GM12864 (cell line): ENCODE data around the gene ITGA7.

ENCODE experiments used
- DNase-seq: peaks from one replicate; pipeline ENCODE4 v3.0.0-alpha.2; 2011; ENCODE audit warnings: low read depth
- H3K4me3 ChIP-seq: 2 replicates; pipeline ENCODE4 v1.5.1; 2011; ENCODE audit warnings: mild to moderate bottlenecking, low read depth, low read length, control low read depth
- TF ChIP-seq, protein P1 (sequence below): IDR thresholded peaks from 2 replicates; pipeline ENCODE4 v1.5.1; 2011; ENCODE audit warnings: low read depth, mild to moderate bottlenecking, moderate library complexity, low read length, control low read depth, inconsistent platforms; ENCODE audit errors: missing control alignments

The ITGA7 gene

DNA sequence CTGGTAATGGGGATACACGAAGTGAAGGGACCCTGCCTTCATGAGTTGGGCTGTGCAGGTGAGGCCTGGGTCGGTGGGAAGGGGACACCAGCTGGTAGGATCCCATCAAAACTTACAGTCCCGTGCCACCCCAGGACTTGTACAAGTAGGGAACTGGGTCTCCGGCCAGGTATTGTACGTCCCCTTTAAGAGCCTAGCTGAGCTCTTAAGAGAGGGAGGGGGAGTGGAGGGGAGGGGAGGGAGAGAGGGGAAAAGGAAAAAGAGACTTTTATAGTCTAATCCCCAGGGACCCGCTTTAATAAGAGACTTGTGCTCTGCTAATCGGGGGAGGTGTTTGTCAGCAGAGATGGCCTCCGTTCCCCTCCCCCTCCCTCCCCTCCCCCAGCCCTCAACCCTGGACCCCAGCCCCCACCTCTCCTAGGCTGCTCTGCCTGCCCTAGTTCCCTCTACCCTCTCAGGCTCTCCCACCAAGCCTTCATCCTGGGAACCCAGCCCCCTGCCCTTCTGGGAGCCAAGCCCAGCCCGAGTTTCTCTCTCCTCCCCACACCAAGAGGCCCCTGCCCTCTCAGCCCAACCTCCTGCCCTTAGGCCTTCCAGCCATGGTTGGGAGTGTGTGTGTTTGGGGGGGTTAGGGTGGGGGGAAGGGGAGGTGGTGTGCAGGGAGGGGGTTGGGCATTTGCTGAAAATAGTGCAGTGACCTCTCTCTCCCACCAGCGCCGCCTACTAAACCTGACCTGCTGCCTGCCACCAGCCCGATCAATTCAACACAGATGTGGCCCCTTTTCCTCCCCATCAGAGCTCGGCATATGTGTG is 37.9 kb upstream of the ITGA7 start:
- DNase-seq: no peak
- no peak overlapping the region for H3K4me3 ChIP-seq
- TF ChIP-seq, protein P1, sequence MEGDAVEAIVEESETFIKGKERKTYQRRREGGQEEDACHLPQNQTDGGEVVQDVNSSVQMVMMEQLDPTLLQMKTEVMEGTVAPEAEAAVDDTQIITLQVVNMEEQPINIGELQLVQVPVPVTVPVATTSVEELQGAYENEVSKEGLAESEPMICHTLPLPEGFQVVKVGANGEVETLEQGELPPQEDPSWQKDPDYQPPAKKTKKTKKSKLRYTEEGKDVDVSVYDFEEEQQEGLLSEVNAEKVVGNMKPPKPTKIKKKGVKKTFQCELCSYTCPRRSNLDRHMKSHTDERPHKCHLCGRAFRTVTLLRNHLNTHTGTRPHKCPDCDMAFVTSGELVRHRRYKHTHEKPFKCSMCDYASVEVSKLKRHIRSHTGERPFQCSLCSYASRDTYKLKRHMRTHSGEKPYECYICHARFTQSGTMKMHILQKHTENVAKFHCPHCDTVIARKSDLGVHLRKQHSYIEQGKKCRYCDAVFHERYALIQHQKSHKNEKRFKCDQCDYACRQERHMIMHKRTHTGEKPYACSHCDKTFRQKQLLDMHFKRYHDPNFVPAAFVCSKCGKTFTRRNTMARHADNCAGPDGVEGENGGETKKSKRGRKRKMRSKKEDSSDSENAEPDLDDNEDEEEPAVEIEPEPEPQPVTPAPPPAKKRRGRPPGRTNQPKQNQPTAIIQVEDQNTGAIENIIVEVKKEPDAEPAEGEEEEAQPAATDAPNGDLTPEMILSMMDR: no peak

DNA sequence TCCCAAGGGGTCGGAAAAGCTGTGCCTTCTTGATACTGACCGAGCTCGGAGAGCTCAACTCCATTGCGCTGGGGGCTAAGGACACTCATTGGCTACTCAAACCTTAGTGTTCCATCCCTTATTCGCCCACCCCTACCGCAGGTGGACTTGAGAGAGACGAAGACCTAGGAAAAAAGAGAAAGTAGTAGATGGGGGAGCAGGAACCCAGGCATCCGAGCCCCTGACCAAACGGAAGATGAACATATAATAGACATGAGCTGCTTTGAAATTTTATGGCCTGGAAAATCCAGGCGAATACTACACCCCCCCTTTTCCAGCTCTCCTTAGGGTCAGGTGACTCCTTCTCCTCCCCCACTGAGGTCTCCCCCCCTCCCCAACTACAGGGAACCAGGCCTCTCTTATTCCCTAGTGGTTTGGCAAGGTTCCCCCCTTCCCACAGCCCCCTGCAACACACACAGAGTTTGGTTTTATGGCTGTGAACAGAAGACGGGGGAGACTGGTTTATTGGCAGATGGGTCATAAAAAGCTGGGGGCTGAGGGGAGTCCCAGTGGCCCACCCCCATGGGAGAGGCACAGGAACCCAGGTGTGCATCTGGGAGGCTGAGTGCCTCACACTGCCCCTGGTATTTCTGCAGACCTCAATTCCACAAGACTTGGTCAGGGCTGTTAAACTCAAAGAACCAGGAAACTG is 36.8 kb upstream of the ITGA7 start:
- peak overlapping the region; percentile 69 for H3K4me3 ChIP-seq
- no peak for DNase-seq
- TF ChIP-seq, protein P1: no peak

DNA sequence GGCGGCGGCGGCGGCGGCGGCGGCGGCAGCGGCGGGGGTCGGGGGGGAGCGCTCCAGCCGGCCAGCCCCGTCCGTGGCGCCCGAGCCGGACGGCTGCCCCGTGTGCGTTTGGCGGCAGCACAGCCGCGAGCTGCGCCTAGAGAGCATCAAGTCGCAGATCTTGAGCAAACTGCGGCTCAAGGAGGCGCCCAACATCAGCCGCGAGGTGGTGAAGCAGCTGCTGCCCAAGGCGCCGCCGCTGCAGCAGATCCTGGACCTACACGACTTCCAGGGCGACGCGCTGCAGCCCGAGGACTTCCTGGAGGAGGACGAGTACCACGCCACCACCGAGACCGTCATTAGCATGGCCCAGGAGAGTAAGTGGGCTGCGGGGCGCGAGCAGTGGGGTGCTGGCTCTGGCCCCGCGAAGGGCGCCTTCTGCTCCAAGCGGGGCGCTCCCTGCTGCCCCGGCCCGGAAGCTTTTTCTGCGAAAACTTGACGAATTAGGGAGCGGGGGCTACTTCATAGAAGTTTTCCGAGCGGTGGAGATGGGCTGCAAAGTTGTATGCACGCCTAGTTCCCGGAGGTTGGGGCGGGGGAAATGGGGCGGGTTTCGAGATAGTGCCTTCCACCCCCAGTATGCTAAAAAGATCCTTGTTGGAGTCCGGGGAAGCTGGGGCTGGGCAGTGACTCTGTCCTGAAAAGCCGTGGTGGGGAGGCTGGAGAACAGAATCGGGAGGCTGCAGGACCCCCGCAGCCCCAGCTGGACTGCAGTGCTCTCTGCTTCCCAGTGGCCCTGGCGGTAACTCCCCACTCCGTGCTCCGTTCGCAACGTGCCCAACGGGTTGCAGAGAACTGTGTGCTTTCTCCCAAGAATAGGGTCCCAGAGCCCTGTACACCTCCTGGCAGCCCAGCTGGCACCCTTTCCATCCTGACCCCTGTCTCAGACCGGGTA is 36.0 kb upstream of the ITGA7 start:
- peak overlapping the region; percentile 69 for H3K4me3 ChIP-seq
- TF ChIP-seq, protein P1: no peak
- no peak for DNase-seq

DNA sequence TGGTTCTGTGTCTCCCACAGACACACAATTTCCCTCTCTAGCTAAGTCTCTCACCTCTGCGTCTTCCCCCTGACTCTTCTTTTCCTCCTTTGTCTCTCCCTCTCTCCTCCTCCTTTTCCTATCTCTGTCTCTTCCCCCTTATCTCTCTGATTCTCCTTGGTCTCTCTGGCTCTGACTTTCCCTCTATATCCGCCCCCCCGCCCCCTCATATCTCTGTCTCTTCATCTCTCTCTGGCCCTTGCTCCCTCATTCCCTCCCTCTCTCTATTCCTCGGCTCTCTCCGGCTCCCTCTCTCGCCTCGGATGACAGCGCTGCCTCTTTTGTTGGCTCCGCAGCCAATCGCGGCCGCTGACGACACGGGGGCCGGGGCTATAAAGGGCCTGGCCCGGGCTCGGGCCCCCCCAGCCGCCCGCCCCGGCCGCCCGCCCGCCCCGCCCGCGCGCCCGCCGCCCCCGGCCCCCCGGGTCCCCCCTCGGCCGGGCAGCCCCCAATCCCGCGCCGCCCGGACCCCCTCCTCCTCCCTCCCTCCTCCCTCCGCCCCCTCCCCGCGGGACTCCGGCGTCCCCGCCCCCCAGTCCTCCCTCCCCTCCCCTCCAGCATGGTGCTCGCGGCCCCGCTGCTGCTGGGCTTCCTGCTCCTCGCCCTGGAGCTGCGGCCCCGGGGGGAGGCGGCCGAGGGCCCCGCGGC is 35.2 kb upstream of the ITGA7 start, which contains the start of gene GDF11:
GDF11 (plus strand) TSS at position 404 of the 687 bp plus-strand sequence; CDS start at position 599, 195 bp downstream.
- TF ChIP-seq, protein P1: no peak
- peak within 1 kb of the TSS; percentile 69 for H3K4me3 ChIP-seq
- no peak for DNase-seq

DNA sequence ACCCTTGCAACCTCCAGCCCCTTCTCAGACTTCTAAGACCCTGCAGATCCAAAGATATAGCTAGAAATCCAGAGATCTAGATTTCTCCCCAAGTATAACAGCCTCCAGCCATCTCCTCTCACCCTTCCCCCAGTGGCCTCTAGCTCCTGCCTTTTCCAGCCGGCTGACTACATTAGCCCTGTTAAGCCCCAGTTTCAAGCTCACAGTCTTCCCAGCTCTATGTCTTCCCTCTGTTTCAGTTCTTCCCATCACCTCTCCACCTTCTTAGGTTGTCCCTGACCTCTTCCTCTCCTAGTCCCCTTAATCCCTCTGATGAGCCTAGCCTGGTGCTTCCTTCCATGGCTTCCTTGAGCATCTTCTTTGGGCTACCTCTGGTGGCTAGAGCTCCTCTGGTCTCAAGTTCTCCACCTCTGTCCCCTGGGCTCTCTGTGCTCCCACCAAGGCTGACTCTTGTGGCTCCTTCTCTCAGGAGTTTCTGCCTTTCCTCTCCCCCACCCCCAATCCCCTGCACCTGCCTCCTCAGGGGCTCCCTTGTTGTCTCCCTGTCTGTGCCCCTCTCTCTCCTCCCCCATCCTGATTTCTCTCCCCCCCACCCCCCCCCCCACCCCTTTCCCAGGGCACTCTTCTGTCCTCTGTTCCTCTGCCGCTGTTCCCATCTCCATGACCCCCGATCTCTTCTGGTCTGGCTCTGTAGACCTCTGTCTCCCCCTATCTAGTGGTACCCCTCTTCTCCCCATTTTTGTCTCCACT is 34.4 kb upstream of the ITGA7 start:
- H3K4me3 ChIP-seq: peak overlapping the region; percentile 41
- no peak for DNase-seq
- TF ChIP-seq, protein P1: no peak

DNA sequence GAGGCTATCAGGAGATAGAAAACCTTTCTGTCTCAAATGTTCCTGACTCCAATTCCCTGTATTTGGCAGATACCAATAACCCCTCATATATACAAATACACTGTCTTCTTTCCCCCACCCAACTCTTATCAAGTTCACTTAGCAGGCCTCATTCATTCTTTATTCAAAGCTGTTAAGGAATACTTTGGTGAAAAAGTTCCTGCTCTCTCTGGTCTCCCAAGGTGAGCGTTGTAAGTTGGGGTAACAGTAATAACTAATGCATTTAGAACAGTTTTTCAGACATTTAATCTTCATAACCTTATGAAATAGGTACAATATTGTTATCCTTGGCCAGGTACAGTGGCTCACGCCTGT is 31.3 kb upstream of the ITGA7 start:
- TF ChIP-seq, protein P1: no peak
- no peak overlapping the region; the same call in 1 of the 2 replicates for H3K4me3 ChIP-seq
- no peak for DNase-seq
